Amniotic stem cell (primary cell): Measurements from ENCODE around the gene LRRC75B.

Experiments
- DNase-seq: peaks from one replicate; lab custom pipeline; 2025; lab: John Stamatoyannopoulos, UW

The LRRC75B gene

DNA sequence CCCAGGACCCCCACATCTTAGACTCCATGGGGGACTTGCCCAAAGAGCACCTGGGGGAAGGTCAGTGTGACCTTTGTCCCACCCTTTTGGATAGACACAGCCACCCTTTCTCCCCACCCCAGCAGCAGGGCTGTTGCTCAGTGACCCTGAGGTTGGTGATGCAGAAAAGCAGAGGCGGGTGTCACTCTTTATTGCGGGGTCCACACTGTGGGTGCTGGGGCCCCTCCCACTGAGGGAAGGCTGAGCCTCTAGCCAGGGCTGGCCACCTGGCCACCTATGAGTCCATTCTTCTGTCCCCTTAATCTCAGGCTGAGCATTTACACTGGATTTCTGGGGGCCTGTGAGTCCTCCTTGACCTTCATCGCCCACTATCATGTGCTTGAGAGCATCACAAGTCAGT, 7.4 kb downstream of the LRRC75B start:
- DNase-seq: no peak

DNA sequence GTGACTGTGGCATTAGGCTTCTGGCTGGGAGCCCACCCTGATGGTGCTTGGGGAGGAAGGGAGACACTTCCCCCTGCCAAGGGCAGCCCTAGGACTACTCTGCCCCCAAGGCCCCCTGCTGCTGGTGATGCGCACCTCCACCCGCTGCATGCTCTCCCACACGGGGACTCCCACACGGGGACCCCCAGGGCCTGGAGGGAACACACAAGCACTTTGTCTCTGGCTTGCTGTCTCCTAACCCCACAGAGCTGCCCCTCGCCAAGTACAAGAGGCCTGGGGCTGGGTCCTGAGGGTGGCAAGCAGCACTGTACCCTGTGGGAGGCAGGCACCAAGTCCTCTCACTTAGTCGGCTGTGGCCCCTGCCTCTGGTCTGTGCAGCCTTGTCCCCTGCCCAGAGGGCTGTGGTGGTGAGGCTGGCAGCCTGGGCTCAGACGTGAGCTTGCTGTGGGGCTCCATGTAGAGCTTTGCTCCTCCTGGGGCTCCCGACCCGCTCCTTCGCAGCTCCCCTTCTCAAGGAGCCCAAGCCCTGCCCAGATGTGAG, 7.9 kb downstream of the LRRC75B start:
- DNase-seq: no peak

DNA sequence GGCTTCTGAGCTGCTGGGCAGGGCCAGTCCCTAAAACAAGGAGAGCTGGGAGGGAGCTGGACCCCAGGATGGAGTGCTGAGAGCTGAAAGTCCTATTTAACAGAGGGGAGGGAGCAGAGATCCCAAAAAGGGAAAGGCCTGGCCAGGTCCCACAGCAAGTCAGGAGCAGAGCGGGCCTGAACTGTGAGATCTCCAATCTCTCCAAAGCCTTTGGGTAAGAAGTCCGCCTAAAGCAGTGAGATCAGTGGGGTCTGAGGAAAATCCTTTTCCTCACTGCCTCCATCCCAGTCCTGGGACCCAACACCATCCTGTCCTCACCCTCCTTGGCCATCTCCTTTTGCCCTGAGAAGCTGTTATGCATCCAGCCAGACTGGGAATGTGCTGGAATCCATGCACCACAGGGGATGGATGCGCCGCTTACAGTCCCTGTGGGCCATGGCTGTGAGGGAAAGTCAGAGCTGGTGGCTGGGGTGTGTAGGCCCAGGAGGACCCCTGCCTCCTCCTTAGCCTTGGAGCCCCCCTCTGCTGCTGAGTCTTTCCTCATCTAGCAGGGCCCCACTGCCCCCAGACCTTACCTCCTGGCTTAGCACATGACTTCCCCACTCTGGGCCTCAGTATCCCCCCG, 8.6 kb downstream of the LRRC75B start:
- no peak for DNase-seq

DNA sequence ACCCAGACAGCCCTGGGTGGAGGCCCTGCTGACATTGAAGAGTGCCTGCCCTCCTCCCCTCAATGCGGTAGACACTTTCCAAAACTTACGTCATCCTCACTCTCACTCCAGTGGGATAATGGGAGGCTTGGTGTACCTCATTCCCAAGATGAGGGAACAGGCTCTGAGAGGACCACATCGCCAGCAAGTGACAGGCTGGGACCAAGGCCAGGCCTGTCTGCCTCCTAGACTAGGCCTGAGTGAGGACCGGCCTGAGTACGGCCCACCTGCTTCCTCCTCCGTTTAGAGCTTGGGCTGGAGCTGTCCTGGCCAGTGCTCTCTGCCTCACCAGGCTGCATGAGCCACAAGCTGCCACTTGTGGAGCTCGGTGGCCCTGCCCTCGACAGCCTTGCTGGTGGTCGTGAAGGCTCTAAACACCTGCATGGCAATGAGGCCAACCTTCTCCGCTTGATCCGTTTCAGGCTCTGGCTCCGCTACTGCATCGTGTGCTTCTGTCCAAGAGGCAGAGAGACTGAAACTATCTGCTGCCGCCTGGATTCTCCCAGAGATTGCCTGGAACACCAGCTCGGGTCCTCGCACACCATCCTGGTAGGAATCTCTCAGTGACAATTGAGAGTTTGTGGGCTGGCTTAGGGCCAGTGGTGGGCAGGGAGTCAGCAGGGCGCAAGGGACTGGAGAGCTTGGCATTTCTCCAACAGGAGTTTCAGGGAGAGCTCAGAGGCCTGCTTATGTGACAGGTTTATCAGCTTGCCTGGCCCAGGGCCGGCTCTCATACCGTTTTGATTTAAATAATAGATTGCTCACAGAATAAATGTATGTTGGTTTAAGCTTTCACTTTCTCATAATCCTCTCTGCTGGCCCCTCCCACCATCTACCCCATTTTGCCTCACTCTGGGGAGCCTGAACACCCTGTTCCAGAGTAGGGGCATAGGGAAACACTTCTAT, 9.4 kb downstream of the LRRC75B start:
- DNase-seq: no peak

DNA sequence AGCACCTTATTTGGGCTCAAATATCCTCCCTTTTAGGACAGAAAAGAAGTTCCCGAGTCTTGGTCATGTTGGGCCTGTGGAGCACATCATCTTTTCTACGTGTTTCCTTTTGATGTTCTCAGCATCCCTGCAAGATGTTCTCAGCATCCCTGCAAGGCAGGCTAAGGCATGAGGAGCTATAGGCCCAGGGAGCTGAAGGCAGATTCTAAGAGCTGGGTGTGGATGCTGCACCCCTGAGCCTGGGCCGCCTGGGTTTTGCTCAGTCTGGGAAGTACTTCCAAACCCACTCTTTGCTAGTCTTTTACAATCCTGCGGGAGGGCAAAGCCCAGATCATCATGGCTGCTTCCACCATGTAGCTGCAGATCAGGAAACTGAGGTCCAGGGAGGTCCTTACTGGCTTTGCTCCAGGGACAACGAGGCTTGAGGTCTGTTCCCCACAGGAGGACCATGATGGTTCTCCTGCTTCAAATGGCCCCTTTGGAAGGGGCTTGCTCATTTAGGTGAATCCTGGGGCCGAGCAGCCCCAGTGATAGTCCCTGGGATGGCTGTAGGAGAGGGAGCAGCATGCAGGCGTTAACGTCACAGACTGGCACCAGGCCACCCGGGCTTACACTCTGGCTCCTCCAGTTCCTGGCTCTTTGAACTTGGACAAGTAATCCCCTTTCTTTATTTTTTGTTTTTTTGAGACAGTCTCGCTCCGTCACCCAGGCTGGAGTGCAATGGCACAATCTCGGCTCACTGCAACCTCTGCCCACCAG, 10.6 kb downstream of the LRRC75B start:
- DNase-seq: no peak

DNA sequence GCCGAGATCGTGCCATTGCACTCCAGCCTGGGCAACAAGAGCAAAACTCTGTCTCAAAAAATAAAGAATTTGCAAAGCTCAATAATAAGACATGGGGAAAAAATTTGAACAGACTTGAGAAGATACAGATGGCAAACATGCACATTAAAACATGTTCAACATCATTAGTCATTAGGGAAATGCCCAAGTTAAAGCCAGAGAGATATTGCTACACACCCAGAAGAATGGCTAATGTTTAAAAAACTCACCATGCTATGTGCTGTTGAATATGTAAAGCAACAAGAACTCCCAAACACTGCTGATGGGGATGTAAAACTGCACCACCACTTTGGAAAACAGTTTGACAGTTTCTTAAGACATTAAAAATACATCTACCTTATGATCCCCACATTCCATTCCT, 12.6 kb downstream of the LRRC75B start:
- peak; percentile 65 for DNase-seq

DNA sequence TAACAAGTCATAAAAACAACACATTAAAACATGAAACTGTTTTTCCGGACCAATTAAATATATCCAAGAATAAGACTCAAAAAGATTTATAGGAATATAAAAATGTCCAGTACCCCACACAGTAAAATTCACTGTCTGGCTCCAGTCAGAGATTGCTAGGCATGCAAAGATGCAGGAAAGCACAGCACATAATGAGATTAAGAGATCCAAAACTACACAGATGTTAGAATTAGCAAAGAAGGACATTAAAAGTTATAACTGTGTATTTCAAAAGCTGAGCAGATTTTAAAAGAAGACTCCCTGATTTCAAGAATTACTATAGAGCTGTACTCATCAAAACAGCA, 13.6 kb downstream of the LRRC75B start:
- DNase-seq: no peak

DNA sequence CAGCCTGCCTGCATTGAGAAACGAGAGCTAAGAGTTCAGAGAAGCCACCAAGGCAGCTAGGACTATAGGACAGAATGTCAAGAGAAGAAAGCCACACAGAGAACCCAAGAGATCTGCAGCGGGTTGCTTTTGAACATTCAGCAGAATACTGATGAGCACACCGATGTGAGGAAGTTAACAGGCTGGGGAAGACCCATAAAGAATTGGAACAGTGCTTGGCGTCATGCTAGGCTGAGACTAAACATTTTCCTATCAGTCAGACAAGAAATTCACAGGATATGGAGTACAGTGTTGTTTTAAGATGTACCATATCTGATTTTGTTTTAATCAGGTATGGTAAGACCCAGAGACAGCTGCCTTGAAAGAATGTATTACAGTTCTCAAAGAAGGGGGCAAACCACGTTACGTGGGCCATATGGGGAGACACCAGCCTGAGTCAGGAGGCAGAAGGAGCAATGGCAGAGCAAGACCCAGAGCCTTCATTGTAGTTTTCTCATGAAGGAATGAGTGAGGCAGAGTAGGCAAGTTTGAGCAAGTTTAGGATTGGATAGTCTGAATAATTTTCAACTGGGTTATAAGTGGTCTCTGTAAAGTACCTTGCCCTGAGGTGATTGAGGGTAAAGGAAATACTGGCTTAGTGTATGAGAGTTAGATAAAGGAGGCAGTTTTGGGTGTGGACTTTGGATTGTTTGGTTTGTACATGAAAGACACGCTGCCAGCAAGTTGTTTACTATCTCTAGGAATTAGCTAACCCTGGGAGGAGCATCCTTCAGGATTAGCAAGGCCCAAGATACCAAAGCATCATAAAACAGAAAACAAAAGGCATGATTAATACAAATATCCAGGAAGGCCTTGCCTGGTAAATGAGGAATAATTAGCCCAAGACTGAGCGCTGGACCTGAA, 14.3 kb downstream of the LRRC75B start:
- DNase-seq: no peak

DNA sequence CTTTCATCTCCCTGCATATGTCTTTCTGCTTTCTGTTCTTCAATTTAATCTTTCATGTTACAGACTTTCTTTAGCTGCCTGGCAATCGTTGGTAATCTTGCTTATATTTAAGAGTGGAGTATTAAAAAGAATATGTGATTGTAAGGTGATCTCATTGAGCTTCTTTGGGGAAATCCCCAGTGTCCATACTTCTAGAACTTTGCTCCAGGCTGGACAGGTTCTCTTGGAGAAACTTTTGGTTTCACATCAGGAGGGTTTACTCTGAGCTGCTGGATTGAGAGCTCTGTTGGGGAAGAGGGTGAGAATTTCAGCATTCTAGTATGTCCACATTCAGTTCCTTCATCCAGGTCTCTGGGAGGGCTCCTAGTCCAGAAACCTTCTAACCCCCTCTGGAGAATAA, 16.1 kb downstream of the LRRC75B start:
- no peak for DNase-seq

DNA sequence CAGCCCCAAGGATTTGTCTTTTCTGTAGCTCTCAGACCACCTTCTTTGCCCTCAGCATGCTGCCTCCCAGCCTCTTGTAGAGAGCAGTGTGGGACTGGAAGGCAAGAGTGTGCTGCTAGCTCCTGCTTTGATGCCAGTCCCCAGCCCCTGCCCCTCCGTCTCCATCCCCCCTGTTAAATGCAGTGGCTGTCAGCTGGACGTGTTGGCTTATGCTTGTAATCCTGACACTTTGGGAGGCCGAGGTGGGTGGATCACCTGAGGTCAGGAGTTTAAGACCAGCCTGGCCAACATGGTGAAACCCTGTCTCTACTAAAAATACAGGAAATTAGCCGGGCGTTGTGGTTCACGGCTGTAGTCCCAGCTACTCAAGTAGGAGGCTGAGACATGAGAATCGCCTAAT, 21.6 kb downstream of the LRRC75B start:
- no peak for DNase-seq

DNA sequence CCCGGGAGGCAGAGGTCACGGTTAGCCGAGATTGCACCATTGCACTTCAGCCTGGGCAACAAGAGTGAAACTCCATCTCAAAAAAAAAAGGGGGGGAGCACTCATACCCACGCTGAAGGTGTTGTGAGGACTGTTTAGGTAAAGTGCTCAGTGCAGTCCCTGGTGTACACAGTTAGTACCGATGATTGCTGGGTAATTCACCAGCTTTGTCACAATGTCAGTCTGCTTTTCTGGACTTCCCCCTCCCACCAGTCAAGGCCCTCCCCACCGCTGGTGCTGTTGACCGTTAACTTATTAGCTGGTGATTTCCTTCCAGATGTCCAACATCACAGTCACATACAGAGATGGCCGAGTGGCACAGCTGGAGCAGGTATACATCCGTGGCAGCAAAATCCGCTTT, 25.2 kb downstream of the LRRC75B start:
- no peak for DNase-seq

DNA sequence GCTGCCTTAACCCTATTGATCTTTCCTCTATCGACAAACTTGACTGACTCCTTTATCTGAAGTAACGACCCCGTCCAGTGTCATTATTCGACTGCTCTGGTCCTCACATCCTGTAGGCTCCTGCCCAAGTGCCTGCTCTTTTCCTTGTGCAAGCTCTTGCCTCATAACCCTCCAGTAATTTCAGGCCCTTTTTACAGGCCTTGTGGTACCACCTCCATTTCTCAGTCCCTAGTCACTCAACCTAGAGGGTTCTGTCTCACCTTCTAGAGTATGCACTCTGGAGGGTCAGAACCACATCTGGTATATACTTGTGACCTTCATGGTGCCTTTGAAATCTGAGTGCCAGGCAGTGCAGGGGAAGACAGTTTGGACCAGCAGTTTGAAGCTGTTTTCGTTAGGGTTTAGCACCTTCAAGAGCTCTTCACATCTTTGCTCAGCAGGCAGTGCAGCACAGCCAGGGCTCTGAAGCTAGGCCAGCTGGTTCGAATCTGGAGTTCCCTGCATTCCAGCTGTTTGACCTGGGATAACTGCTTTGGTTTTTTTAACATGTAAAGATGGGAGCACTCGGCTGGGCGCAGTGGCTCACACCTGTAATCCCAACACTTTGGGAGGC, 25.9 kb downstream of the LRRC75B start:
- no peak for DNase-seq

DNA sequence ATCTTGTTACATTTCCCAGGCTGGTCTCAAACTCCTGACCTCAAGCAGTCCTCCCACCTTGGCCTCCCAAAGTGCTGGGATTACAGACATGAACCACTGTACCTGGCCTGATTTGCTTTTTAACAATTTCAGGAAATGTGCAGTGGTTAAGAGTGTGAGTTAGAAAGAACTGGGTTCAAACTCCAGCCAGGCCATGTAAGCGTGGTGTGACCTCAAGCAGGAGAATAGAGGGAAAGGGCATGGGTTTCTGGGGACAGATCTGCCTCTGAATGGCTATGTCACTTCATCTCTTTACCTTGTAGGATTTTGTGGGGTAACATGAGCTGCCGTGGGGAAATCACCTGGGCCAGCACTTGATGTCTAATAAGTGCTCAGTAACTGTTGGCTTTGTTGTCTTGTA, 27.8 kb downstream of the LRRC75B start:
- no peak for DNase-seq

DNA sequence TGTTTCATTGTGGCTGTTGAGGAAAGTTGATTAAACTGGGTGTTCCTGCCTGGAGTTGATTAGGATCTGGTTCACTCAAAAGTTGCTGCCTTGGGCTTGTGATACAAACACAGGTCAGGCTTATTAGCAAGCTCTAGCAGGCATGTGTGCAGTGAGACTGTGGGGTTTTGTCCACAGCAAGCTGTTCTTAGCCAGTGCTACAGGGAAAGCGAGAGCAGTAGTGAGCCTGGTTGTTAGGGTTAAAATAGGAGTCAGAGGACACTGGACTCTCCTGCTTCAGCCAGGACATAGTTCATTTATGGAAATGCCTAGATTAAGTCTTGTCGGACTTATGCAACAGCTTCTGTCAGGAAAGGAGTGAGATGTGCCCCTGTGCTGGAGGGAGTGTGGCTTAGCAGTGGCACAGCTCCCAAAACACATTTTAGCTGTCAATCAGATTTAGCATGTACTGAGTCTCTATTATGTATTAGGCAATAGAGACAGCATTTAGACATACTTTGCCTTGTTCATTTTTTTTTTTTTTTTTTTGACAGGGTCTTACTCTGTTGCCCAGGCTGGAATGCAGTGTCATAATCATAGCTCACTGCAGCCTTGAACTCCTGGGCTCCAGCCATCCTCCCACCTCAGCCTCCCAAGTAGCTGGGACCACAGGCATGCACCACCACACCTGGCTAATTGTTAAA, 28.4 kb downstream of the LRRC75B start:
- no peak for DNase-seq

DNA sequence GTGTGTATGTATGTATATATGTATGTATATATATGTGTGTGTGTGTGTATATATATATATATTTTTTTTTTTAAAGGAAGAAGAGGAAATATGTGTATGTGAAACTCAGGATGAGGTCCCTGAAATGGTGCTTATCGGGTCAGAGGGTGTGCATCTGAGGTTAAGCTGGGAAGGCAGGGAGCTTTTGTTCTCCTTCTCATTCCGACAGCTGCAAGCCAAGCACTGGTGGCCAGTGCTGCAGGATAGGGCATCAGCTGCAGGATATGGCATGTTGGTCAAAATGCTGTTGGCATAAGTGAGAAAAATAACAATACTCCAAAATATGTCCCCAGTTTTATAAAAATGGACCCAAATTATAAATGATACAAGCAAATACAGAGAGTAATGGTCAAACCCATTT, 29.6 kb downstream of the LRRC75B start:
- no peak for DNase-seq

DNA sequence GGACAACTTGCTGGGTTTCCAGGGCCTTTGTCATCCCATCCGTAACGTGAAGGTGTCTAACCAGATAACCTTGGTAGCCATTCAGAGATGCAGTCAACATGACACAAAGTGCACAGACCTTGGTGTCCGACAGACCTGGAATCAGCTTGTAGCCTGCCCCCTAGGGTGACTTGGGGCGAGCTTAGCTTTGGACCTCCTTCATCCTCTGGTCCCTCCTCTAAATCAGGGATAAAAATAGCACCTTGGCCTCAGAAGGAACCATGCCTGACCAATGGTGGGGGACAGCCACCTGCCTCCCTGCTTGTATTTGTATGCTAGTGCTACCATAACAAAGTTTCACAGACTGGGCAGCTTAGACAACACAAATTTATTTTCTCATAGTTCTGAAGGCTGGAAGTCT, 33.4 kb downstream of the LRRC75B start:
- DNase-seq: no peak

DNA sequence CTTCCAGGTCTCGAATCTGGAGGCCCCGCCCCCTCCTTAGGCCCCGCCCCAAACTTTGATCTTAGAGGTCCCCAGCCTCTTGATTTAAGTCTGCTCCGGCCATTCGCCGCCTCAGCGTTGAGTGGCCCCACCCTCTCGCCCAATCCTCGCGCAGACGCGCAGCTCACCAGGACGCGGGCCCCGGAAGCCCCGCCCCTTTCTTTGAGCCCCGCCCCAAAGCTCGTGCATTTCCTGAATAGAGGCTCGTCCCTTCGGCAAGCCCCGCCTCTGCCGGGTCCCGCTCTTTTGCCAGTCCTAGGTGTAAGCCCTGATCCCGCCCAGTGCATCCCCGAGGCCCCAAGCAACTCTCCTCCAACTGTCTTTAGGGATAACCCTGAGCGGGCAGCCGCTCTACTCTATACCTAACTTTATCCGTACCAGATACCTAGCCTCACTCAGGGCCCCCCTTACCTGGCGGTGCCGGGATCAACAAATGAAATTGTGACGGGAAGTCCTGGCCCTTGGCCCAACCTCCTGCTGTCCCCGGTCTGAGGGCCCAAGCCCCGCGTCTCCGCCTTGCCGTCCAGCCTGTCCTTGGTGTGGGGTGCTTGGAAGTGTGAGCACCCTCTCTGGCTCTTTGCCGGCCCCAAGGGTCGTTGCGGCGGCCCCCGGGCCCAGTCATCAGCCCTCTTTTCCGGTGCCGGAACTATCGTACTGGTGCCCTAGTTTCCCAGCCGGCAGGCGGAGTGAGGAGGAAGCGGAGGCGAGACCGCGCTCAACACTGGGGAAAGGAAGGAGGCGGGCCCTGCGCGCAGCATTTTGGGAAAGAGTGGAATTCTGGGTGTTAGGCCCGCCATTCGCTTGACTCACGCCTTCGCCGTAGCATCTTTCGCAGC, 37.5 kb downstream of the LRRC75B start, which contains the start of gene SNRPD3:
TSS of gene SNRPD3 (plus strand) at position 835 of the 875 bp plus-strand sequence. CDS start 1,676 bp downstream, outside the sequence.
- peak; percentile 98 for DNase-seq

DNA sequence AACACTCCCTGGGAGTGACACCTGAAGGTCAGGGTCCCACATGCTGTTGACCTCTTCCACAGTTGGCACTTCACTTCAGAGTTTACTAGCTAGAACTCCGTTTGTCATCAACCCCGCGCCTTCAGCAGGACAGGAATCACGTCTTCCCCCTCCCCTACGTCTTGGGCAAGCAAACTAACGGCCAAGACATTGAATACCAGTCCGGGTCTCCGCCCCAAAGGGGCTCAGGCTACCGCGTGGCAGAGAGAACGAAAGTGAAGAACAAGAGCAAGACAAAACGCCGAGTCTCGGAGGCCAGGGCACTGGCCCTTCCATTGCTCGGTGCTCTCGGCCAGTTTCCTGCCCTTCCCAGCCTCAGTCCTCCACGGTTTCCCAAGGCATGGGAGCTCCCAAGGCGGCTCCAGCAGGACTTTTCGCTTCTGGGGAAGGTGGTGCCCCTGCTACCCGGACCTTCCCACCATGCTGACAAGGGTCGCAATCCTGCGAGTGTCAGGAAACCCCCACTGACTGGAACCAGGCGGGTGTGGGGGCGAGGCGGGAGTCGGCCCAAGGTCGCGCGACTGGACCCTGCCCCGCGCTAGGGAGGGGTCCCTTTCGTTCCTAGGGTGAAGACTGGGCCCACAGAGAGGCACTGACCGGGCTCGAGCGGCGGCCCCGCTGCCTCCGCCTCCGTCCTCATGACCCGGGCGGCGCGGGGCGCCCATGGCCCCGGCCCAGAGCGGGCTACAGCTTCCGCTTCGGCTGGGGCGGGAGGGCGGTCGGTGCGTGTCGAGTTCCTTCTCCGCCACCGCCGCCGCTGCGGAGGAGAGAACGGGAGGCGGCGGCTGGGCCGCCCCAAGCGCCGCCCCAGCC, 38.3 kb downstream of the LRRC75B start, which contains the start of gene GUCD1:
TSS of gene GUCD1 (minus strand) at position 826 of the 852 bp plus-strand sequence. CDS start at position 679, 147 bp downstream.
- no peak for DNase-seq
